GM08714 (cell line): Measurements from ENCODE around the gene DCTN3.

Experiments used
- H3K4me3 ChIP-seq: fragments of 200-500 bp; sonication (Bioruptor generic); 2 replicates; pipeline ENCODE4 v1.5.1; 2014; ENCODE audit warnings: mild to moderate bottlenecking, low read length, inconsistent platforms
- ZNF274 ChIP-seq: IDR thresholded peaks from 2 replicates; pipeline ENCODE4 v1.6.1; 2012; ENCODE audit warnings: mild to moderate bottlenecking, low read depth, low read length

DCTN3 gene

DNA sequence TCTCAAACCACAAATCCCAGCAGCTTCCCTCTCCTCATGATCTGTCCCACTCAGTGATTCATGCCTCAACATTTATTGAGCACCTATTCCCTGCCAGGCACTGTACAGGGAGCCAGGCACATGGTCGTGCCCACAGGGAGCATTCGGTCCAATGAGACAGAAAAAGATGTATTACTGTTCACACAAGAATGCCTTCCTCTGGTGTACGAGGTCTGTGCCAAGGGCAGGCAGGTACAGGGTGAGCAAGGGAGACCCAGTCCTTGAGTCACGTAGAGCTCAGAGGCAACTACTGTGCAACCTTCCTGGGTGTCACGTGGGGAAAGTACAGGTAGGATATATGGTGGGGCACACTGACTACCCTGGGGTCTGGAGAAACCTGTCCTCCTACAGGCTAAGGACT, 35.3 kb downstream of the DCTN3 start:
- no peak for TF ChIP-seq ZNF274
- H3K4me3 ChIP-seq: no peak overlapping the region

DNA sequence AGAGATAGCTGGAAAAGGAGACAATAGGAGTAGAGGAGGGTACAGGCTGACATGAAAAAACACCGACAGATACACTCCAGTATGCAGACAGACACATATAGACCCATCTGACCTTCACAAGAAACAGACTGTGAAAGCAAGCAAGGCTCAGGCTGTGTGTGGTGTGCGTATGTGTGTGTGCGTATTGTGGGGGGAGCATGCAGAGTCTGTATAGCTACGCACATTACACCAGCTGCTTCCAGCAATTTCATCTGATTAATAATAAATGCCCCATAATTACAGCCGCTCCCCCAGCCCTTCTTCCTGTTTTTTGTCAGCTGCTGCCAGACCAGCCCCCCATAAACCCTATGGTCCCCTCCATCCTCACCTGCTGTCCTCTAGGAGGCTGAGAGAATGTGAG, 37.5 kb downstream of the DCTN3 start:
- no peak for TF ChIP-seq ZNF274
- H3K4me3 ChIP-seq: no peak overlapping the region

DNA sequence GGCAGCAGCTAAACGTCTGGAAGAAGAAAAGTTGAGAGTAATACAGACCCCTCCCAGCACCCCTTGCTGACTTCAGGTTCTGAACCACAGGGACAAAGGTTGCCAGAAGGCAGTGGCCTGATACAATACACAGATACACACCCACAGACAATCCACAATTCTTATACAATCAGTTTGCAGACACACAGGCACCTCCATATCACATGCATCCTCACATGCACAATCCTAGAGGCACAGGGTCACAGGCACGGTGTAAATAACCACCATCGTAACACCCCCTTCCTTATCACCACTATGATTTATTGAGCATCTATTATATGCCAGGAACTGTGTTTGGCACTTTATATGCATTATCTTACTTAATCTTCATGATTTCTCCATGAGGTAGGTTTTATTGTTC, 39.0 kb downstream of the DCTN3 start:
- TF ChIP-seq ZNF274: no peak

DNA sequence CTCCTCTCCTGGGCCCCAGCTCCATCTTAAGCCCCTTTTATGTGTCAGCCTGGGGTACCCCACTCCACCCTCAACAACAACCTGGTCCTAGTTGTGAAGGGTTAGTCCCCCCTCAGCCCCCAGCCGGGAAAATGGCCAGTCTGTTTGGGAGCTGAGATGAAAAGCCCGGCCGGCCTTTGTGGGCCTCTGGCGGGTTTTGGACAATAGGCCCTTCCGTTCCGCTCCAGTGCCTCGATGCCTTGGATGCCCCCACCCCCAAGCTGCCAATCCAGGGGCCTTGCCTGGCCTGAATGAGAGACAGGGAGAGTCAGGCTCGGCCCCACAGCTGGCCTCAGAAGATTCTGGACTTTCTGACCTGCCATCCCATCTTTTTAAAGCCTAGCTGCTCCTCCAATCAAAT, 39.9 kb downstream of the DCTN3 start:
- H3K4me3 ChIP-seq: no peak overlapping the region
- no peak for TF ChIP-seq ZNF274

More for the DNA sequence above, 39.0 kb downstream of the DCTN3 start:
- no peak overlapping the region for H3K4me3 ChIP-seq

DNA sequence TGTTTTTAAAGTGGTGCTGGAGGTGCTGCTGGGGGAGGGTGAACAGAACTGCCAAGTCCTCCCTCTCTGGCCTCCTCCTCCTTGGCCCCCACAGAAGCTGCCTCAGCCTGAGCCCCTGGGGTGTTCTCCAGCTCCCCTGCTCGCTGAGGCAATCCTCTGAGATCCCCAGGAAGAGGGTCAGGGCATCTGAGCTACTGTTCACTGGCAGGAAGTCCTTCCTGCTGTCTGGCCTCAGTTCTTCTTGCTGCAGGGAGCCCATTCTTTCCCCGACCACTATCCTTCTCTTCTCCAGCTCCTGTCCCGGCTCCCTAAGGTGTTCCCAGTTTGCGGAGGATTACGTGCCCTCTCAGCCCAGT, 40.5 kb downstream of the DCTN3 start:
- no peak overlapping the region for H3K4me3 ChIP-seq
- TF ChIP-seq ZNF274: no peak

DNA sequence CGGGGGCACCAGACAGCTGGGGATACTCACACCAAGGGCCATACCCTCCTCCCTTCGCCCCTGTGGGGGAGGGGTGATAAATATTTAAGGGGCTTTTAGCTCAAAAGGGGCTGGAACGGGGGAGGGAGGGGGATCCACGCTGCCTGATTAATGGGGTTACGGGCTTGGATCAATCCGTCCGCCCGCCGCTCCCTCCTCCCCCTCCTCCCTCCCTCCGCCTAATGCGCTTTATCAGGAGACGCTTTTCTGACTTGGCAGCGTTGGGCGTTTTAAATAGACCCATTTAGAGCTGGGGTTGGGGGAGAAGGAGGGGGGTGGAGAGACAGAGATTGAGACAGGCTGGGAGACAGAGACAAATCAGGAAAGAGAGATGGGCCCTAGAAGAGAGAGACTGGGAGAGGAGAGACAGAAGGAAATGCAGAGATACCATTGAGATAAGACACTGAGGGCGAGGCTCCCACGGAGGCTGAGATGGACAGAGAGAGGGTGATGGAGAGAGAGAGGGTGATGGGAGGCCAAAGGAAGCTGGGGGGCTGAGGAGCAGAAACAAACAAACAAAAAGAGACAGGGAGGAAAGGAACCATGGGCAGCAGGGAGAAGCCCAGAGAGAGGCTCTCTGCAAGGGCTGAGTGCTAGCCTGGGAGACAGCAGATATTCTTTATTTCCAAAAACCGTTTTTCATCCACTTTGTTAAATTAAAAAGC, 41.0 kb downstream of the DCTN3 start:
- H3K4me3 ChIP-seq: no peak overlapping the region
- no peak for TF ChIP-seq ZNF274

DNA sequence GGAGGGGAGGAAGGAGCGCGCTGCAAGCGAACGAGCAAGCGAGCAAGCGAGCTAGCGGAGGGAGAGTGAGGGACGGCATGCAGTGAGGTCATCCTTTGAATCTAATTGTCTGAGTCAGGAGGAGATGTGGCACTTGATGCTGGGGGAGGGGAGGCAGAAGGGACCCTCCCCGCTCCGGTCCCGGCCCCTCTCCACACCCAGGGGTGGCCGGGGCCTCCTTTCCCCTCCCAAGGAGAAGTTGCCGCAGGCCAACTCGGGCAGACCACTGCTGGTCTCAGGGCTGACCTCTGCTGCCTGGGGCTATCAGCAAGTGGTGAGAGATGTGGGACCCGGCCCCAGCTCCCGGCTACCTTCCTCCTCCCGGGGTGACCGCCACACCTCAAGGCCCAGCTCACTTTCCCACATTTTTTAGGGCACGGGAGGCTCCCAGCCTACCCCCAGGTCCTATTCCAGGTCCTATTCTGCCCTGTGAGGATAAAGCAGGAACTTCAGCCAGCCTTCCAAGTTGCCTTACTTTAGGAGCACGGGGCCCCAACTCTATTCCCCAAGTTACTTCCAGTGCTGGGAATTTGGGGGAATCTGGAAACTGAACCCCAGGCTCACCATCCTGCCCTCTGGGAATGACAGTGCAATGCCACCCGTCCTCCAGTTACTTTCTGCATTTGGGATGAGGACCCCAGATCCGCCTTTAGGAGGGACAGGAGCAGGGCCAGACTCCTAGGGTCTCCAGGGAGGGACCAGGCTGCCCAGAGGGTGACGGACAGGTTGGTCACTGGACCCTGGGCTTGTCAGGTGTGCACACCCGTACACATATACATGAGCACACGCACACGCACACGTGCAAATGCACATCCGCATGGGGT, 41.8 kb downstream of the DCTN3 start:
- no peak for TF ChIP-seq ZNF274
- H3K4me3 ChIP-seq: no peak overlapping the region

DNA sequence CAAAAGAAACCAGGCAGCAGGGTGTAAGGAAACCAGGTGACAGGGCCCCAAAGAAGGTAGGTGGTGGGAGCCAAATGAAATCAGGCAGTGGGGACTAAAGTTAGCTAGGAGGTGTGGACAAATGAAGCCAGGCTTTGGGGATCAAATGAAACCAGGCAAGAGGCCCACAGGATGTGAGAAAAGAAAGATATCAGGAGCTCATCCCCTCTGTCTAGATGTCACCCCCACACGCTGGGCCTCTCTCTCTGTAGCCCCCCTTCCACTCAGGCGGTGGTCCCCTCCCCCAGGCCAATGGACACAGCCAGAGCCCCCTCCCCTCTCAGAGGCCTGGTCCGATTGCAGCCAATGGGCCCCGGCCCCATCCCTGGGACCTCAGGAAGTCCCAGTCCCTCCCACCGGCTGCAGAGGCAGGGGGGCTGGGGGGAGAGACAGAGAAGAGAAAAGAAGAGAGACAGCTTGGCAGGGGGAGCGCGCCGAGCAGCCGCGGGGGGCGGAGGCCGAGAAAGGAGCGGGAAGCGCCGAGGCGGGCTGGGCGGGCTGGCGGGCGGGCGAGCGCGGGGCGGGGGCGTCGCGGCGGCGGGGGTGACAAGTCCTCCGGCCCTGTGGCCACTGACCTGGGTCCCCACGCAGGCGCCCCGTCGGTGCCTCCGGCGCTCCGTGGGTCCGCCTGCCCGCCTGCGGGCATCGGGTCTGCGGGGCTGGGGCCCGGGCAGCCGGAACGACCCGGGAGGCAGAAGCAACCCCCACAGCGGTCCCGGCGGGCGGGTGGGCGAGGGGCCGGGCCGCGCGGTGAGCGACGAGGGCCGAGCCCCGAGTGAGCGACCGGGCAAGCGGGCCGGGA, 42.7 kb downstream of the DCTN3 start:
- no peak overlapping the region for H3K4me3 ChIP-seq

DNA sequence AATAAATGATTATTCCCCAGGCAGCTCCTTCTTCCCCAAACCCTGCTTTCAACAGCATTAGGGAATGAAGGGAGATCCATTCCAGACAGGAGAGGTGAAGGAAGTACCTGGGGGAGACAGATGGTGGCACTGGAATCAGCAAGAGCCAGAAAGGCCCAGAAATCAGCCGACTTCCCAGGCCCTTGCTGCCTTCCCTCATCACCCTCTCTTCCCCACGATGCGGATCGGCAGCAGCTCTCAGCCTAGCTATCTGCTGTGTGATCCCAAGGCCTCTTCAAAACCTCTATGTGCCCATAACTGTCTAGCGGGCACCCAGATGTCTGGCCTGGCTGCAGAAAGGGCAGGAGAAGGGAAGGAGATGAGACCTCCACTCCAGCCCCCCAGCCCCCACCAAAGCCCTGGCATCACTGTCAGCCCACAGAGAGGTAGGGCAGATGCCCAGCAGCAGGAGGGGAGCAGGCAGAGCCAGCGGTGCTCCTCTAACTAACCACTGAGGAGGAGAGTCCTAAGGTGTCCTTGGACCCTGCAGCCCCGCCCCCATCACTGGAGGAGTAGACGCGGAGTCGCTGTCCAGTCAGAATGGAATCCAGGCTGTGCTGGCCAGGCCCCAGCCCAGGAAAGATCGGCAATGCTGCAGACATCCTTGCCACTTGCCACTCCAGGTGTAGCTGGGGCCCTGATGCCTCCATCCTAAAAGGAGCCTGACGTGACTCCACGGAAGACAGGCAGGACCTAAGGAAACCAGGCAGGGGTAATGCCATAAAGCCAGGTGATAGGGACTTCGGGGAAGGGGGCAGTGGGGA, 43.5 kb downstream of the DCTN3 start:
- H3K4me3 ChIP-seq: no peak overlapping the region
- TF ChIP-seq ZNF274: no peak

More for the DNA sequence above, 42.7 kb downstream of the DCTN3 start:
- TF ChIP-seq ZNF274: no peak

DNA sequence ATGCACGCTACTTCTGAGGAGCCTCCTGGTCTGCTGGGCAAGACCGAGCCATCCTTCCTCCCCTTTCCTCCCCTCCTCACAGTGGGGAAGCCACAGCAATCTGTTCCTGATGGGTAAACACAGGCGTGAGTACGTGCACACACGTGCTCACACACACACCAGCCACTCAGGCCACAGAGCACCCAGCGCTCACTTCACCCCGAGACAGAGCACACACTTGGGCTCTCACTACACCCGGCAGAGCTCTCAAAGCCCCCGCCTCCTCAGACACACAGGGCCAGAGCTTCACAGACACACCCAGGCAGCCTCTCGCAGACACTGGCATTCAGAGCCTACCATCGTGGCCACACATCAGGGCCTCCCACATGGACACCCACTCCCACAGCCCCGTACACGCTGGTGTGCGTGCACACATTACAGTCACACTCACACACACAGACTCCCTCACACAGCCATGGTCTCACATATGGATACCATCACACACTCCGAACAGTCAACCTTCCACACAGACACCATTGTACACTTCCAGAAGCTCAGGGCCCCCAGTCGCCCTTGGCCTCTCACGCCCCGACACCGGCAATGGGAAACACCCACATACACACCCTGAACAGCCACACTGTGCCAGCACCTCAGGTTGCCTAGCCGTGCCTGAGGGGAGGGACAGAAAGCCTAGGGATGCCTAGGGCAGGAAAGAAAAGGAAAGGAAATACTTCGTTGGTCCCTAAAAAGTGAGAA, 44.3 kb downstream of the DCTN3 start:
- TF ChIP-seq ZNF274: no peak
- no peak overlapping the region for H3K4me3 ChIP-seq

DNA sequence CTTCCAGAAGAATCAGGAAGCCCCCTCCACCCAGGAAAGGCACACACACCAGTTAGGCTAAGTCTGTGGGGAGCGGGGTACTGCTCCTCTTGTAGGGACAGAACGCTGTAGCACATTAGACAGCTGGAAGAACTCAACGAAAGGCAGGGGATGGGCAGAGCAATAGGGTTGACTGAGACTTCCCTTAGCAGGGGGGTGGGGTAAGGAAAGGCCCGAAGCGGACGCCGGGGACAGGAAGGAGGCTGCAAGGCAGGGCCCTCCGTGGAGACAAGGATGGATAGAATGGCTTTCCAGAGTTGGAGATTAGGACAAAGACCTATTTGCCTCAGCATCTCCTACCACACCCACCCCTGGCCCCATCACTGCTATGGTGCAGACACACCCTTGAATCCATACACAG, 45.1 kb downstream of the DCTN3 start:
- H3K4me3 ChIP-seq: no peak overlapping the region
- no peak for TF ChIP-seq ZNF274

DNA sequence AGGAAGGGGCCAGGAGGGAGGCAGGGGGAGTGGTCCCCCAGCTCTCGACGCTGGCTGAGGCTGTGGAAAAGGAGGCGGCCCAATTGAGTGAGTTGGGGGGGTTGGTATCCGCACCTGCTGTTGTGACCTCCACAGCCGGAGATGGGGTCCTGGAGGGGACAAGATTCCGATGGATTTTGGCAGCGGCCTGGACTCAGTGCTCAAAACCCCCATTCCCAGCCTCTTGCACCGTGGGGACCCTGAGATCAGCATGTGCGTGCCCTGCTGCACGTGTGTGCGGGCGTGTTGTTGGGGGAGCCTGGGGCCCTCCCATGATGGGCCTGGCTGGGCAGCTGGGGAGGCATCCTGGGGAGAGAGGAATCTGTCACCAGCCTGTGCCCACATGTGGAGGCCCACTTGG, 45.7 kb downstream of the DCTN3 start:
- no peak for TF ChIP-seq ZNF274

More for the DNA sequence above, 45.7 kb downstream of the DCTN3 start:
- no peak overlapping the region for H3K4me3 ChIP-seq
